Measurements from ENCODE around the gene TNFRSF14. TPM values are rescaled to one million over a fixed set of nuclear protein-coding genes. Genes with fewer than 3 reads are reported as not detected.

Gene TNFRSF14
- total and polyA plus RNA-seq, 2 experiments from 2014 or later: not detected

DNA sequence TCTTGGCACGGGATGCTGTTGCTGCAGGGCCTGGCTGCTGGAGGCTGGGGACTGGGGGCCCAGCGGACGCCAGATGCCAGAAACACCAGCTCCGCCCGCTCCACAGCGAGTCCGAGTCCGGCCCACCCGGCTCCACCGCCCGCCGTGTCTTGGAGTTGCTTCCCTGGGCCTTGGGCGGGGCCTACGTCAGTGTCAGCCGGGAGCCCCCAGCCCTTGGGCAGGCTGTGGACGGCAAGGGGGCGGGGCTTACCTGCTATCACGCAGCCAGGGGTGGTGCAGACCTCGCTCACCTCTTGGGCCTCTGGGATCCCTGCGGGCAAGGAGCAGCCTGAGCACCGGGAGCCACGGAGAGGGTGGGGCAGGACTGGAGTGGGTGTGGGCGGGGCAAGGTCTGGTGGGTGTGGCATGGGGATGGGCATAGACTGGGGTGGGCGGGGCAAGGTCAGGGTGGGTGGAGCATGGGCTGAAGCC is 54.9 kb downstream of the TNFRSF14 start:
- H3K27ac ChIP-seq (ENCODE audit: low read depth): no peak overlapping the region
- H3K27ac Mint-ChIP-seq: no peak overlapping the region
- H3K4me1 ChIP-seq (ENCODE audit: insufficient read depth): no peaks in the 10 kb centered on the region; the same call in 1 of the 2 replicates
- ATAC-seq: peak; percentile 93
- no peaks in the 10 kb centered on the region; the same call in 1 of the 2 replicates for H3K9me2 ChIP-seq (ENCODE audit: insufficient read depth)
- H3K4me3 ChIP-seq: peak overlapping the region; percentile 46
- H3K4me3 Mint-ChIP-seq: peak overlapping the region; percentile 37; the same call in 2 of the 3 replicates
- H4K20me1 ChIP-seq (replicated peaks; ENCODE audit: insufficient read depth): no peaks in the 10 kb centered on the region
- no peaks in the 10 kb centered on the region for H3K79me2 ChIP-seq (replicated peaks; ENCODE audit: insufficient read depth)
- H2AFZ ChIP-seq: peak overlapping the region; percentile 83; the same call in 1 of the 2 replicates
- H3K4me2 ChIP-seq: peak overlapping the region; percentile 72
- TF ChIP-seq, protein P1, sequence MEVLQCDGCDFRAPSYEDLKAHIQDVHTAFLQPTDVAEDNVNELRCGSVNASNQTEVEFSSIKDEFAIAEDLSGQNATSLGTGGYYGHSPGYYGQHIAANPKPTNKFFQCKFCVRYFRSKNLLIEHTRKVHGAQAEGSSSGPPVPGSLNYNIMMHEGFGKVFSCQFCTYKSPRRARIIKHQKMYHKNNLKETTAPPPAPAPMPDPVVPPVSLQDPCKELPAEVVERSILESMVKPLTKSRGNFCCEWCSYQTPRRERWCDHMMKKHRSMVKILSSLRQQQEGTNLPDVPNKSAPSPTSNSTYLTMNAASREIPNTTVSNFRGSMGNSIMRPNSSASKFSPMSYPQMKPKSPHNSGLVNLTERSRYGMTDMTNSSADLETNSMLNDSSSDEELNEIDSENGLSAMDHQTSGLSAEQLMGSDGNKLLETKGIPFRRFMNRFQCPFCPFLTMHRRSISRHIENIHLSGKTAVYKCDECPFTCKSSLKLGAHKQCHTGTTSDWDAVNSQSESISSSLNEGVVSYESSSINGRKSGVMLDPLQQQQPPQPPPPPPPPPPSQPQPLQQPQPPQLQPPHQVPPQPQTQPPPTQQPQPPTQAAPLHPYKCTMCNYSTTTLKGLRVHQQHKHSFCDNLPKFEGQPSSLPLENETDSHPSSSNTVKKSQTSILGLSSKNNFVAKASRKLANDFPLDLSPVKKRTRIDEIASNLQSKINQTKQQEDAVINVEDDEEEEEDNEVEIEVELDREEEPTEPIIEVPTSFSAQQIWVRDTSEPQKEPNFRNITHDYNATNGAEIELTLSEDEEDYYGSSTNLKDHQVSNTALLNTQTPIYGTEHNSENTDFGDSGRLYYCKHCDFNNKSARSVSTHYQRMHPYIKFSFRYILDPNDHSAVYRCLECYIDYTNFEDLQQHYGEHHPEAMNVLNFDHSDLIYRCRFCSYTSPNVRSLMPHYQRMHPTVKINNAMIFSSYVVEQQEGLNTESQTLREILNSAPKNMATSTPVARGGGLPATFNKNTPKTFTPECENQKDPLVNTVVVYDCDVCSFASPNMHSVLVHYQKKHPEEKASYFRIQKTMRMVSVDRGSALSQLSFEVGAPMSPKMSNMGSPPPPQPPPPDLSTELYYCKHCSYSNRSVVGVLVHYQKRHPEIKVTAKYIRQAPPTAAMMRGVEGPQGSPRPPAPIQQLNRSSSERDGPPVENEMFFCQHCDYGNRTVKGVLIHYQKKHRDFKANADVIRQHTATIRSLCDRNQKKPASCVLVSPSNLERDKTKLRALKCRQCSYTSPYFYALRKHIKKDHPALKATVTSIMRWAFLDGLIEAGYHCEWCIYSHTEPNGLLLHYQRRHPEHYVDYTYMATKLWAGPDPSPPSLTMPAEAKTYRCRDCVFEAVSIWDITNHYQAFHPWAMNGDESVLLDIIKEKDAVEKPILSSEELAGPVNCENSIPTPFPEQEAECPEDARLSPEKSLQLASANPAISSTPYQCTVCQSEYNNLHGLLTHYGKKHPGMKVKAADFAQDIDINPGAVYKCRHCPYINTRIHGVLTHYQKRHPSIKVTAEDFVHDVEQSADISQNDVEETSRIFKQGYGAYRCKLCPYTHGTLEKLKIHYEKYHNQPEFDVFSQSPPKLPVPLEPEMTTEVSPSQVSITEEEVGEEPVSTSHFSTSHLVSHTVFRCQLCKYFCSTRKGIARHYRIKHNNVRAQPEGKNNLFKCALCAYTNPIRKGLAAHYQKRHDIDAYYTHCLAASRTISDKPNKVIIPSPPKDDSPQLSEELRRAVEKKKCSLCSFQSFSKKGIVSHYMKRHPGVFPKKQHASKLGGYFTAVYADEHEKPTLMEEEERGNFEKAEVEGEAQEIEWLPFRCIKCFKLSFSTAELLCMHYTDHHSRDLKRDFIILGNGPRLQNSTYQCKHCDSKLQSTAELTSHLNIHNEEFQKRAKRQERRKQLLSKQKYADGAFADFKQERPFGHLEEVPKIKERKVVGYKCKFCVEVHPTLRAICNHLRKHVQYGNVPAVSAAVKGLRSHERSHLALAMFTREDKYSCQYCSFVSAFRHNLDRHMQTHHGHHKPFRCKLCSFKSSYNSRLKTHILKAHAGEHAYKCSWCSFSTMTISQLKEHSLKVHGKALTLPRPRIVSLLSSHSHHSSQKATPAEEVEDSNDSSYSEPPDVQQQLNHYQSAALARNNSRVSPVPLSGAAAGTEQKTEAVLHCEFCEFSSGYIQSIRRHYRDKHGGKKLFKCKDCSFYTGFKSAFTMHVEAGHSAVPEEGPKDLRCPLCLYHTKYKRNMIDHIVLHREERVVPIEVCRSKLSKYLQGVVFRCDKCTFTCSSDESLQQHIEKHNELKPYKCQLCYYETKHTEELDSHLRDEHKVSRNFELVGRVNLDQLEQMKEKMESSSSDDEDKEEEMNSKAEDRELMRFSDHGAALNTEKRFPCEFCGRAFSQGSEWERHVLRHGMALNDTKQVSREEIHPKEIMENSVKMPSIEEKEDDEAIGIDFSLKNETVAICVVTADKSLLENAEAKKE (CRISPR knock-in tag; IDR thresholded peaks at IDR 0.05): no peak
- peak; percentile 58; the same call in 1 of the 2 replicates for TF ChIP-seq CREB1 (CRISPR knock-in tag; IDR thresholded peaks at IDR 0.05; ENCODE audit: low read depth)
- peaks cover 20% of the 10 kb centered on the region for H3K9me3 Mint-ChIP-seq
- H3F3A ChIP-seq (replicated peaks; ENCODE audit: low read depth): no peaks in the 10 kb centered on the region
- no peaks in the 10 kb centered on the region; the same call in 2 of the 3 replicates for H3K36me3 Mint-ChIP-seq (ENCODE audit: low read depth)
- DNase-seq (ENCODE audit: low spot score): peak; percentile 90
- no peaks in the 10 kb centered on the region for H3K36me3 ChIP-seq (ENCODE audit: insufficient read depth)
- no peaks in the 10 kb centered on the region for H3K4me1 Mint-ChIP-seq
- peaks cover 6% of the 10 kb centered on the region for H3K27me3 Mint-ChIP-seq (ENCODE audit: insufficient read depth, low read depth, poor library complexity)
- H3K27me3 ChIP-seq (ENCODE audit: insufficient read depth): no peaks in the 10 kb centered on the region

DNA sequence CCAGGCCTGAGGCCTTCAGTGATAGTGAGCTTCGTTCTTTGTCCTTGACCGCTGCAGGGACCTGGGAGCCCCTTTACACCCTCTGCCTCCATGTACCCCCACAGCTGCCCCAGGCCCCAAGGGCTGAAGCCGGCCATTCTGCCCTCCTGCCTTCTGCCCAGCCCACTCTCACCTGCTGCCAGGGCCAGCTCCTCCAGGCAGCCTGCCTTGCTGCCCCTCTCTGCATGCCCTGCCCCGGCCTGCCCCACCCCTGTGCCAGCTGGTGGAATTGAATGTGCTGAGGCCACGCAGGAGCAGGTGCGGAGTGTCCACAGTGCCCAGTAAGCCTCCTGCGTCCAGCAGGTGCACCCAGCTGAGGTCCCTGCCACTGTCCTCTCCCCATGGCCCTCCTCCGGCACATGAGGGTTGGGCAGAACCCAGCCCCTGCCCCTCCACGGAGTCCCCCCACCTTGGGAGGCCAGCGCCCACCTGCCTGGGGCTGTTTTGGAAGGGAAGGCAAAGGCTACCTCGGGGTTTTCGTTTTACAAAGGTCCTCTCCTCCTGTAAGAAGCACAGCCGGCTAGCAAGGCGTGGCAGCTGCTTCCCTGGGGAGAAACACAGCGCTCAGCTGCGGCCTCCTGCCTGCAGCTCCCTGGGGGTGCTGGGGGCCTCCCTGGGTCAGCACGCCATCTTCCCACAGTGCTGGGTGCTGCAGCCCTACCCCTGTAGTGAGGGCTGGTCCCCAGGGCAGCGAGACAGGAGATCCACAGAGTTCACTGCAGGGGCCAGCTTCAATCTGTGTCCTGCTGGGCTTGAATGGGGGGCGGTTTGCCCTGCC is 55.7 kb downstream of the TNFRSF14 start:
- Histone ChIP-seq H3K4me1 (ENCODE audit: insufficient read depth) (no peaks in the 10 kb centered on the region; the same call in 1 of the 2 replicates), H3K4me3 (peak overlapping the region; percentile 46; the same call in 1 of the 2 replicates), H2AFZ (no peak overlapping the region), H3F3A (replicated peaks; ENCODE audit: low read depth) (no peaks in the 10 kb centered on the region), H4K20me1 (replicated peaks; ENCODE audit: insufficient read depth) (no peaks in the 10 kb centered on the region), H3K27ac (ENCODE audit: low read depth) (no peak overlapping the region), H3K4me2 (no peak overlapping the region), H3K27me3 (ENCODE audit: insufficient read depth) (no peaks in the 10 kb centered on the region), H3K79me2 (replicated peaks; ENCODE audit: insufficient read depth) (no peaks in the 10 kb centered on the region), H3K36me3 (ENCODE audit: insufficient read depth) (no peaks in the 10 kb centered on the region), H3K9me2 (ENCODE audit: insufficient read depth) (no peaks in the 10 kb centered on the region; the same call in 1 of the 2 replicates)
- H3K27ac Mint-ChIP-seq: no peak overlapping the region
- no peaks in the 10 kb centered on the region for H3K4me1 Mint-ChIP-seq
- H3K4me3 Mint-ChIP-seq: peak overlapping the region; percentile 37; the same call in 1 of the 3 replicates
- DNase-seq (ENCODE audit: low spot score) (no peak), ATAC-seq (peak; percentile 14; the same call in 2 of the 3 replicates)
- peaks cover 27% of the 10 kb centered on the region for H3K9me3 Mint-ChIP-seq
- peaks cover 9% of the 10 kb centered on the region for H3K27me3 Mint-ChIP-seq (ENCODE audit: insufficient read depth, low read depth, poor library complexity)
- peaks cover 4% of the 10 kb centered on the region; the same call in 1 of the 3 replicates for H3K36me3 Mint-ChIP-seq (ENCODE audit: low read depth)
- TF ChIP-seq, protein P2, sequence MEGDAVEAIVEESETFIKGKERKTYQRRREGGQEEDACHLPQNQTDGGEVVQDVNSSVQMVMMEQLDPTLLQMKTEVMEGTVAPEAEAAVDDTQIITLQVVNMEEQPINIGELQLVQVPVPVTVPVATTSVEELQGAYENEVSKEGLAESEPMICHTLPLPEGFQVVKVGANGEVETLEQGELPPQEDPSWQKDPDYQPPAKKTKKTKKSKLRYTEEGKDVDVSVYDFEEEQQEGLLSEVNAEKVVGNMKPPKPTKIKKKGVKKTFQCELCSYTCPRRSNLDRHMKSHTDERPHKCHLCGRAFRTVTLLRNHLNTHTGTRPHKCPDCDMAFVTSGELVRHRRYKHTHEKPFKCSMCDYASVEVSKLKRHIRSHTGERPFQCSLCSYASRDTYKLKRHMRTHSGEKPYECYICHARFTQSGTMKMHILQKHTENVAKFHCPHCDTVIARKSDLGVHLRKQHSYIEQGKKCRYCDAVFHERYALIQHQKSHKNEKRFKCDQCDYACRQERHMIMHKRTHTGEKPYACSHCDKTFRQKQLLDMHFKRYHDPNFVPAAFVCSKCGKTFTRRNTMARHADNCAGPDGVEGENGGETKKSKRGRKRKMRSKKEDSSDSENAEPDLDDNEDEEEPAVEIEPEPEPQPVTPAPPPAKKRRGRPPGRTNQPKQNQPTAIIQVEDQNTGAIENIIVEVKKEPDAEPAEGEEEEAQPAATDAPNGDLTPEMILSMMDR (conservative IDR thresholded peaks at IDR 0.05; ENCODE audit: low read depth in 2 of 2): no peak
